ENCODE measurements around the gene MRPS18B.

- no peak for TF ChIP-seq YY1 (IDR thresholded peaks at IDR 0.05; ENCODE audit: insufficient read depth, insufficient read length)
- TF ChIP-seq ZNF274 (IDR thresholded peaks at IDR 0.05; ENCODE audit: low read depth, low read length), result no peak
- TF ChIP-seq SUZ12 (IDR thresholded peaks at IDR 0.05; ENCODE audit: extremely low read depth, insufficient read depth, insufficient read length), result no peak
Measured at GRCh38 chr6:30645989-30646388, 28.3 kb downstream of the MRPS18B start.
